ENCODE data around the gene BRD7.

DNA sequence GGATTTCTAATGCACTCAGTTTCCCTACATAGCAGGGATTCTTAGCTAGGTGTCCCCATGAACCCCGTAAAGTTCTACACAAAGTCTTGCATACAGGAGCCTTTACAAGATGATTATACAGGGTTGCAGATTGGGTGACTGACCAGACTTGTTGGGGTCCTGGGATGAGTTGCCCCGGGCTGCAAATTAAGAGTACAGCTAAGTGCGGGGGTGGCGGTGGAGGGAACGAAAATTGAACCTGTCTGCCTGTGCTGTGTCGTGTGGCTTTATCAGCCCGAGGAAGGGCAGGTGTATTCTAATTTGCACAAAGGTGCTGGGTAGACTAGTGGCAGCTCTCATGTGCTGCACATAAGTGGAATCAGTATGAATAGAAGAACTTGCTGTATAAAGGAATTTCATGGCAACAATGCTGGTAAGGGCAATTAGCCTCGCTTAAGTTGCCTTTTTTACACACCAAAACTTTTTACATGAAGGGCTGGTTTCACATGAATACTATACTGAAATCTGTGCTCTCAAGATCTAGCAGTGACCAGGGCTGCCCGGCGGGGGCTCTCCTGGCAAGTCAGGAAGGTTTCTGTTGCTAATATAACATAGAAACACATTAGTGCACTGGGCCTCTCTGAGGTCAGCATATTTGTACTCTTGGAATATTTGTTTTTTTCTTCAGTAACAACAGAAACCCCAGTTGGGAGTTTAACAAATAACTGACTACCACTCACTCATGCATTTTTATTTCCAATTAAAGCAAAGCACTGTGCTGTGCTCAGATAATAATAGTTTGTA is 51.7 kb downstream of the BRD7 start:
- no peak for TF ChIP-seq POLR2A (IDR thresholded peaks at IDR 0.05)
- TF ChIP-seq, protein P1, sequence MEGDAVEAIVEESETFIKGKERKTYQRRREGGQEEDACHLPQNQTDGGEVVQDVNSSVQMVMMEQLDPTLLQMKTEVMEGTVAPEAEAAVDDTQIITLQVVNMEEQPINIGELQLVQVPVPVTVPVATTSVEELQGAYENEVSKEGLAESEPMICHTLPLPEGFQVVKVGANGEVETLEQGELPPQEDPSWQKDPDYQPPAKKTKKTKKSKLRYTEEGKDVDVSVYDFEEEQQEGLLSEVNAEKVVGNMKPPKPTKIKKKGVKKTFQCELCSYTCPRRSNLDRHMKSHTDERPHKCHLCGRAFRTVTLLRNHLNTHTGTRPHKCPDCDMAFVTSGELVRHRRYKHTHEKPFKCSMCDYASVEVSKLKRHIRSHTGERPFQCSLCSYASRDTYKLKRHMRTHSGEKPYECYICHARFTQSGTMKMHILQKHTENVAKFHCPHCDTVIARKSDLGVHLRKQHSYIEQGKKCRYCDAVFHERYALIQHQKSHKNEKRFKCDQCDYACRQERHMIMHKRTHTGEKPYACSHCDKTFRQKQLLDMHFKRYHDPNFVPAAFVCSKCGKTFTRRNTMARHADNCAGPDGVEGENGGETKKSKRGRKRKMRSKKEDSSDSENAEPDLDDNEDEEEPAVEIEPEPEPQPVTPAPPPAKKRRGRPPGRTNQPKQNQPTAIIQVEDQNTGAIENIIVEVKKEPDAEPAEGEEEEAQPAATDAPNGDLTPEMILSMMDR (IDR thresholded peaks at IDR 0.05), result no peak

Measured in Peyer's patch (tissue), 4 donors.